ENCODE measurements around the gene TPD52L1.

- TF ChIP-seq, protein P1, sequence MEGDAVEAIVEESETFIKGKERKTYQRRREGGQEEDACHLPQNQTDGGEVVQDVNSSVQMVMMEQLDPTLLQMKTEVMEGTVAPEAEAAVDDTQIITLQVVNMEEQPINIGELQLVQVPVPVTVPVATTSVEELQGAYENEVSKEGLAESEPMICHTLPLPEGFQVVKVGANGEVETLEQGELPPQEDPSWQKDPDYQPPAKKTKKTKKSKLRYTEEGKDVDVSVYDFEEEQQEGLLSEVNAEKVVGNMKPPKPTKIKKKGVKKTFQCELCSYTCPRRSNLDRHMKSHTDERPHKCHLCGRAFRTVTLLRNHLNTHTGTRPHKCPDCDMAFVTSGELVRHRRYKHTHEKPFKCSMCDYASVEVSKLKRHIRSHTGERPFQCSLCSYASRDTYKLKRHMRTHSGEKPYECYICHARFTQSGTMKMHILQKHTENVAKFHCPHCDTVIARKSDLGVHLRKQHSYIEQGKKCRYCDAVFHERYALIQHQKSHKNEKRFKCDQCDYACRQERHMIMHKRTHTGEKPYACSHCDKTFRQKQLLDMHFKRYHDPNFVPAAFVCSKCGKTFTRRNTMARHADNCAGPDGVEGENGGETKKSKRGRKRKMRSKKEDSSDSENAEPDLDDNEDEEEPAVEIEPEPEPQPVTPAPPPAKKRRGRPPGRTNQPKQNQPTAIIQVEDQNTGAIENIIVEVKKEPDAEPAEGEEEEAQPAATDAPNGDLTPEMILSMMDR (IDR thresholded peaks at IDR 0.05) = no peak
- TF ChIP-seq EZH2 (IDR thresholded peaks at IDR 0.05; ENCODE audit: borderline replicate concordance, insufficient read depth, low read depth, low read length, poor library complexity, severe bottlenecking) = no peak
These were observed 2.9 kb downstream of the TPD52L1 start for GRCh38 chr6:125156496-125156895.
